GM19099 (cell line): ENCODE measurements around the gene SPATA24.

Source experiments
- POLR2A ChIP-seq: IDR thresholded peaks from 3 replicates; pipeline ENCODE4 v1.6.1; 2011; ENCODE audit warnings: low read depth; ENCODE audit not compliant: insufficient read length; ENCODE audit errors: extremely low read depth

SPATA24 gene

DNA sequence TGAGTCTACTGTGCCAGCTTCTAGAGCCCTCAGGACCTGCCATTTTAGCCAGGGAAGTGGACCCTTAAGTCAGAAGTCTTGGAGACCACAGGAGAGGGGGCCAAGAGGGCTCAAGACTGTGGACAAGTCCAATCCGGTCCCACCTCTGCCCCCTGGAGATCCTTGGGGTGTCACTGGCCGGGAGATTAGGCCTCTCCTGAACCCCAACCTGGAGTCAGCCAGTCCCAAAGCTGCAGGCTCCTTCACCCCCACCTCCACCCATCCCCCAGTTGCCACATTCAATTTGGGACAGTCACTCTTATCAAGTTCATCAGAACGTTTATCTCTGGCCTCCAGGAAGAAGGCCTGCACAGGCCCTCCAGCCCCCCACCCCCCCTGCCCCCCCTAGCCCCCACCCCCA is 21.1 kb downstream of the SPATA24 start:
- TF ChIP-seq POLR2A, result no peak

DNA sequence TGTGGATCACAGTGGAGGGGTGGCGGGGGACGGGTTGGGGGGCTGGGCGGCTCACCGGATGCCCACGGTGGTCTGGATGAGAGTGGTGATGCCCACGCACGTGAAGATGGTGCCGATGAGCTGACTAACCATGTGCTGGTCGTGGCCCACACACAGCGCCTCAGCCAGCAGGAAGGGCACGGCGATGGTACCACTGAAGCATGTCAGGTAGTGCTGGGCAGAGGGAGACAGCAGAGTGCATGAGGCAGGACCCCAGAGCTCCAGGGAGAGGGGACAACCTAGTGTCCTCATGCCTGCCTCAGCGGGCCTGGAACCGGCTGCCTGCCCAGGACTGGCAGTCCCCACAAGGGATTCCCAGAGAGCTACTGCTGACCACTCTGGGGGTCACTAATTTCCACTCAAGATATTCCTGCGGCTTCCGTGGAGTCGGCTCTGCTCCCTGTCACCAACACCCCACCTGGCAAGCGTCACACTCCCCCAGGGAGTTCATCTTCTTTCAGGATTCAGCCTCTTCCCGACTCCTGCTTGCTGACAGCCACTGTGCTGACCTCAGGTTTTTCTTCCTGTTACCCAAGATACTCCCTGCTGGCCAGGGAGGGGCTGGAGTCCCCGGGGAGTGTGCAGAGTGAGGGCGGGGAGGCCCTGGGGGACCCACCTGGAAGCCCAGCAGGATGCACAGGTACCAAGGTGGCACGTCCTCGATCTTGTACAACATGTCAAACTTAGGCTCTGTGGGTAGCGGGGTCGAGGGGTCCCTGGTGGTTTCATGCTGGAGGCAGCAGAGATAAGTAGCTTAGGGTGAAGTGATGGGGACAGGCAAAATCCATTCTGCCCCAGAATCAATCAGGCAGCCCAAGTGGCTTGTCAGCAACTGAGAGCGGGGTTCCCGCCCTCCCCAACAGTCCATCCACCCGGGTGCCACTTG is 21.8 kb downstream of the SPATA24 start:
- no peak for TF ChIP-seq POLR2A

DNA sequence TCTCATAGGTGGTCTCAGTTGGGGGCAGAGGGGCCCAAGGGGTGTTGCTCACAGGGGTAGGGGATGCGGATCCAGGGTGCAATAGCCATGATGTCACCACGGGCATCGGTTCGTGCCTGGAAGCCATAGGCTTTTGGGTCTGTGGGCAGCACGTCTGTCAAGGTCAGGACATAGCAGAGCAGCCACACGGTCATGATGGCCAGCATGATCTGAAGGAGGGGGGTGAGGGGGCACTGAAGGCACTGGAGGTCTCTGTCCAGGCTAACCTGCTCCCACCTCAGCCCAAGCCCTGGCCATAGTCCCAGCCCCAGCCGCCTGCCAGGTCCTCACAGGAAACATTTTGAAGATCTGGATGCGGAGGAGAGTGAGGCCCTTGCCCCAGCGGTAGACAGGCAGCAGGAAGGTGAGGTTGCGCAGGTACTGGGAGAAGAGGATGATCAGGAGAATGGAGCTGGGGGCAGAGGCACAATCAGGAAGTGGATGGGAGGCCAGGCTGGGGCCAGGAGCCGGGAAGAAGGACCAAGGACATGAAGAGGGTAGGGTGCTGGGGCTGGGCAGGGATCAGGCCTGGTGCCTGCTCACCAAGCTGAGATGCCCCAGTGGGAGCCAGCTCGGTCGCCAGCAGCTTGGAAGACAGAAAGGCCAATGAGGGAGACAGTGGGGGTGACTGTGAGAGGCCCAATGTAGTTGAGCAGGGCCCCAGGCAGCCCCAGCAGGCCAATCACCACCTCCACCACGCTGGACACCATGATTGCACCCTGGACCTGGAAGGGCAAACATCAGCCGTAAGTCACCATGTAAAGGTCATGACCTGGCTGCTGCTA is 24.1 kb downstream of the SPATA24 start:
- TF ChIP-seq POLR2A, result no peak

DNA sequence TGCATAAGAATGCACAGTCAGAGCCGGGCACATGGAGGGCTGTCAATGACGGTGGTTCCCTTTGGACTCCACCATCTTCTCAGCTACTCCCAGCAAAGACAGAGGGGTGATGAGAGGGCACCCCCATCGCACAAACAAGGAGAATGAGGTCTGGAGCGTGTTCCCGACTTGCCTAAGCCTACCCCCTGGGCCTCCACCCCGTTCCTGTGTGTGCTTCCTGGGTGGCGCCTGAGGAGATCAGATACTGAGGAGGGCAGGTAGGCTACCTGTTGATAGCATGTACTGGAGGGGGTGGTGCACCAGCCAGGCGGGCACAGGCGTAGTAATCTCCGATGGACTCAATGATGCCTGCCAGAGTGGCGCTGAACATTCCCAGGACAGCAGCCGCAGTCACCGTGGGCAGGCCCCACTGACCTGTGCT is 24.9 kb downstream of the SPATA24 start:
- no peak for TF ChIP-seq POLR2A

DNA sequence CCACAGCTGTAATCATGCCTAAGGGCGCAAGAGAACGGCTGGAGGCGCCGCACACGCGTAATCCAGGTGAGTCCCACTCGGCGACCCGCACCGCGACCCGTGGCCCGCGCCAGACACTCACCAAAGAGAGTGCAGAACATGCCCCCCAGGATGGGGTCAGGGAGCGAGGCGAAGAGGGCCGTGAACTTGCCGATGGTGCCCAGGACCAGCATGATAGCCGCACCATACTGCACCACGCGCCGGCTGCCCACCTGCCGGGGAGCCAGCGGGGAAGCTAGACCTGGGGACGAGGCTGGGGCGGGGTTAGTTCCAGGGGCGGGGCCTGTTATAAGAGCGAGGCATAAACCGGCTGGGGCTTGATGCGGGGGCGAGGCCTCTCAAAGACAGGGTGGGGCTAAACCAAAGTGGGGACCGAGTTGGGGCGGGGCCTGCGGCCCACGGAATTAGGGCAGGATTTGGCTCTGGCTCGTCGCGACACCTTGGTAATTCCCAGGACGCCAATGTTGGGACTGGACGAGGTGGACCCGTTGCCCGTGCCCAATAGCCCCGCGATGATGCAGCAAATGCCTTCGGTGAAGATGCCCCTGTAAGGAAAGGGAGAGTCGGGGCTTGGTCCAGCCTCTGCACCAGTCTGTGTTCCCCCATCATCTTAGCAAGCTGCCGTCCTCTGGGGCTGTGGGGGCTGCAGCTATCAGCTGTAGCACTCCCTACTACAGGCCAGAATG is 25.6 kb downstream of the SPATA24 start:
- TF ChIP-seq POLR2A, result no peak

DNA sequence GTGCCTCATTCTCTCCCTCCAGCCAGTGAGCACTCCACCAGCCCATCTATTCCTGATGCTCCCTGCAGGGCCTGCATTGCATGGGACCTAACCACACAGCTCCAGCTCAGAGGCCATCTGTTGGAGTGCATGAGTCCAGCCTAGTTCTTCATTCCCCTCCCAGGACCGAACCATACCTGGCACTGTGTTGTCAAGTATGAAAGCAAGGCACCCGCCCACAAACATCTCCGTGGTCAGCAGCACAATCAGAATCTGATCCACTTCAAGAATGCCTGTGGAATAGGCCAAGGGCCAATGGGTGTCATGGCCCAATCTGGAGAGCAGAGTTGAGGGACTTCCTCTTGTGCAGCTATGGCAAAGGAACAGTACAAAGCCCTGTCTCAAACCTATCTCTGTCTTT is 26.7 kb downstream of the SPATA24 start:
- no peak for TF ChIP-seq POLR2A

DNA sequence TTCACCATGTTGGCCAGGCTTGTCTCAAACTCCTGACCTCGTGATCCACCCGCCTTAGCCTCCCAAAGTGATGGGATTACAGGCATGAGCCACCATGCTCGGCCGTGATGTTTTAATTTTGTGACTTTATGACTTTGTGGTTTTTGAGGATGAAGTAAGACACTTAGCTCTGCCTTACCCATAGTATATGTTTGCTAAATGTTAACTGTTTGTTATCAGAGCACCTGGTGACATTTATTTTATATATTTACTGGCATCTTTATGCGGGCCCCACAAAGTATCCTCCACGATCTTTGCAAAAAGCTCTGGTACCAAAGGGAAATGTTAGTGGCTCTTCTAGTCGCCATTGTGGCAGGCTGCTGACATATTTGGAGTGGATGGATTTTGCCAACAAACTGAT is 27.5 kb downstream of the SPATA24 start:
- no peak for TF ChIP-seq POLR2A

DNA sequence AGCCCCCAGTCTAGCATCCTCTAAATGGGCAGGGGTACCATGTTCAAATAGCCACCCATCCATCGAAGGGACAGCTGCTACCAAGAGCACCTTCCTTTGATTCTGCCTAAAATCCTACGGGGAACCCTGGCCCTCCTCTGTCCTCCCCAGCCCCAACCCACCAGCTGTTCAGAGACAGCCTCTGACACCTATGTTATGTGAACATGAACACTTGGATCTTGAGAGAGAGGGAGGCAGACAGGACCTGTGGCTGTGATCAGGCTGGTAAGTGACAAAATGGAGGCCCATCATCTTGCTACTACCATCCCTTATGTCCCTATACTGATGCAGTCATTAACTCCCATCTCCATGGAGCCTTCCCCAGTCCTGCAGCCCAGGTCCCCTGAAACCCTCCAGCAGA is 29.0 kb downstream of the SPATA24 start:
- no peak for TF ChIP-seq POLR2A

DNA sequence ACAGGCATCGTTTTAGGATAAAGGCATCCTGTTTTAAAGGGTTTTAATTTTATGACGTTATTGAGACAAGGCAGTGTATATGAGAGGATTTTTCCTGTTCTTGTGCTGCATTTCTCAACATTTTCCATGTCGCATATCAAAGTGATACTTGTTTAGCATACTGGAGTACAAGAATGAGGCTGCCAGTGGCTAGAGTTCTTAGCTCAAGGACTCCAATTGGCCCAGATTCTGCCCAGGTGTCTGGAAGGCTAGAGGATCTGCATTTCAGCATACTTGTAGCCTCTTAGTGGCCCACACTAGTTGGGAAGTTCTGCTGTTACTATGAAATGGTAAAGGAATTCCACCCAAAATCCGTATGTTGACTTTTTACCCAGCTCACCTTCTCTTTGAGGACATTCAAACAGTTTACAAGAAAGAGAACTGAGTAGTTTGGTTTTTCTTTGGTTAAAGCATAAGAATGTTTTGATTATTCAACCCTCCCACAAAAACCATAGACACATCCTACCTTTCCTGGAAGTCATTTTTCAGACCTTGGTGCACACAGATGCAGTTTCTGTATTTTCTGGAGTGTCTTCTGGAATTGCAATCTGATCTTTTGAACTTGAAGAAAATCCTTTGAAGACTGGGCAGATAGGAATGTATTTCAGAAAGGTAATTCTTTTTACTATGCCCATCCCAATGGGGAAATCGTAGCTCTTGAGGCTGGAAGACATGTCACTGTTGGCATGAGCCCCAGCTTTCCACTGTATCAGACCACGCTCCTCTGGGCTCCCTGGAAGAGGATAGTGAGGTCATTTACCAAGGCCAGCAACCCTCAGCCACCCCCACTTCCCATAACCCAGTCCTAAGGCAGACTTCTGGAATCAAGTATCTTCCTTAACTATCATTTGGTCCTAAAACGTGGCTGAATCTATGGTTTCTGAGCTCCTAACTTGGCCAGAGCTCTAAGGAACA is 32.1 kb downstream of the SPATA24 start:
- TF ChIP-seq POLR2A, result no peak

DNA sequence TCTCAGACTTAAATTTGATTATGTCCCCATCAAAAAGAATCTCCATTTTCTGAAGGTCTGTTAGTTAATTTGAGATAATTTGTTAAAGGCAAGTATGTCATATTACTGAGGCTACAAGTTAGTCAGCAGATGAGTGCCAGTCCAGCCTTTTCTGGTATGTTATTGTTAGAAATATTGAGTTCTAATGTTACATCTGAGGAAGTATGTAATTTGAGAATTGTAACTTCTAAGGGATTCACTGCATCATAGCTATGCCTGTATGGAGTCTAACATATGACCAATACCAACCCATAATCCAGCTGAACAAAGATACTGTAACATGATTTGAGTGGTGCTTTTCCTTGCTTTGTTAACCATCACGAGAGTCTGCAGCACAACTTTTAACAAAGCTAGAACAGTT is 34.7 kb downstream of the SPATA24 start:
- TF ChIP-seq POLR2A, result no peak

DNA sequence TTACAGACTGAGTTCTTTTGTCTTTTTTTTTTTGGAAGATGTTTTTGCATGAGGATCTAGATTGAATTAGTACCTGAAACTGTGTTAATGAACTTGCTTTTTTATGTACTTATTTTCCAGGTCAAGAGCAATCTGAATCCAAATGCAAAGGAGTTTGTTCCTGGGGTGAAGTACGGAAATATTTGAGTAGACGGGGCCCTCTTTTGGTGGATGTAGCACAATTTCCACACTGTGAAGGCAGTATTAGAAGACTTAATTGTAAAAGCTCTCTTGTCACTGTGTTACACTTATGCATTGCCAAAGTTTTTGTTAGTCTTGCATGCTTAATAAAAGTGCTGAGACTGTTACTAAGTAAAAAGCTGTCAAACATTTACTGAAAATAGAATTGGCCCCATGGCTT is 35.3 kb downstream of the SPATA24 start:
- no peak for TF ChIP-seq POLR2A

DNA sequence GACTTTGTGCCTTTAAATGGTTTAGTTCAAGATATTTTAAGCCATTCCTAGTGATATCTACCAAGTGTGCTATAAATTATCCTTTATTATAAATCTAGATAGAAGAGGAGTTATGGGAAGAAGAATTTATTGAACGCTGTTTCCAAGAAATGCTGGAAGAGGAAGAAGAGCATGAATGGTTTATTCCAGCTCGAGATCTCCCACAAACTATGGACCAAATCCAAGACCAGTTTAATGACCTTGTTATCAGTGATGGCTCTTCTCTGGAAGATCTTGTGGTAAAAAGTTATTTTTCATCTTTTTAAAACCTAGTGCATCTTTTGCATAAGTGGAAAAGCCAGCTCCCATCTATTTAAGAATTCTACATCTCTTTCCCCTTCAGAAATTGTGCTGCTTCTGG is 39.4 kb downstream of the SPATA24 start:
- no peak for TF ChIP-seq POLR2A

DNA sequence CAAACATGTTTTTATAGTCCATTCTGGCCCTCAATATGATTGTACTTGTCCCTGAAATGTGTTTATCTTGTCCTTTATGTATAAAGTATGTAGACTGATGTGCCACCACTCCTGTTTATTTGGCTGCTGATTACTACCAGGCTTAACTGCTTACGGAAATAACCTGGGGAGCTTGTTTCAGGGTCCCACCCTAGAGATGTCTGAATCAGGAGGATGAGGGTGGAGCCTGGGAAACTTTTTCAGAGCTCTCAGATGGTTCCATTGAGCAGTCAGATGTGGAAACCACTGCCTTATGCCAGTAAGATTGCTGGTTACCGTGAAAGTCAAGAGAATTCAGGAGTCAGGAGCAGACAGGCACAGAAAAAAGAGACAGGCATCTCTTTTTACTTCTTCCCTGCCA is 40.0 kb downstream of the SPATA24 start:
- no peak for TF ChIP-seq POLR2A

DNA sequence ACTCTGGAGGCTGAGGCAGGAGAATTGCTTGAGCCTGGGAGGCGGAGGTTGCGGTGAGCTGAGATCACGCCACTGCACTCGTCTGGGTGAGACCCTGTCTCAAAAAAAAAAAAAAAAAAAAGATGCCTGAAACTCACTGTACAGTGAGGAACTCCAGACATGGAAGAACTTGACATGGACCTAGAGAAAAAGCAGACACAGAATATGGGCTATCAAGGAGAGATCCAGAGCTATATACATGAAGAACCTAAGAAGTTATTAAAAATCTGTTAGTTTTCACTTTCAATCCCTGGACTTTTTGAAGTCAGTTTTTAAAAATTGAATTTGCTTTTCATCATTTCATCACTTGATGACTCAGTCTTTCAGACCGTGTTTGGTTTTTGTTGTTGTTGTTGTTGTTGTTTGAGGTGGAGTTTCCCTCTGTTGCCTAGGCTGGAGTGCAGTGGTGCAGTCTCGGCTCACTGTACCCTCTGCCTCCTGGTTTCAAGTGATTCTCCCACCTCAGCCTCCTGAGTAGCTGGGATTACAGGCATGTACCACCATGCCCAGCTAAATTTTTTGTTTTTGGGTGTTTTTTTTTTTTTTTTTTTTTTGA is 42.0 kb downstream of the SPATA24 start:
- no peak for TF ChIP-seq POLR2A
